Progenitor cell of endocrine pancreas (in vitro differentiated cells): ENCODE results near the gene LOXL4. TPM values are rescaled to one million over a fixed set of nuclear protein-coding genes. Genes with fewer than 3 reads are reported as not detected.

Experiments used
- DNase-seq: peaks from one replicate; pipeline ENCODE4 v3.0.0; 2021; ENCODE audit warnings: low spot score; ENCODE audit not compliant: unreplicated experiment
- H3K27ac Mint-ChIP-seq: 2 replicates; pipeline ENCODE4 v1.8.0; 2021; ENCODE audit warnings: mild to moderate bottlenecking, moderate library complexity, mixed read lengths
- H3K27me3 Mint-ChIP-seq: 2 replicates; pipeline ENCODE4 v1.8.0; 2021; ENCODE audit warnings: mixed read lengths
- H3K36me3 Mint-ChIP-seq: 2 replicates; pipeline ENCODE4 v1.8.0; 2022; ENCODE audit warnings: mixed read lengths; ENCODE audit not compliant: insufficient read depth
- H3K4me1 Mint-ChIP-seq: 2 replicates; pipeline ENCODE4 v1.8.0; 2021; ENCODE audit warnings: low read depth, mixed read lengths
- H3K4me3 Mint-ChIP-seq: 2 replicates; pipeline ENCODE4 v1.8.0; 2021; ENCODE audit warnings: low read depth, mild to moderate bottlenecking, moderate library complexity, mixed read lengths
- H3K9me3 Mint-ChIP-seq: 2 replicates; pipeline ENCODE4 v1.8.0; 2021; ENCODE audit warnings: low read depth, mixed read lengths
- CTCF ChIP-seq: fragments of 200-600 bp; sonication (generic); IDR thresholded peaks from one replicate; pipeline ENCODE4 v1.5.0; 2021; ENCODE audit warnings: antibody characterized with exemption, mild to moderate bottlenecking; ENCODE audit not compliant: unreplicated experiment
- total RNA-seq: library from RNA; stranded (reverse); gene quantifications from 2 replicates; pipeline ENCODE4 v1.2.1, GENCODE V29; 2021

Gene LOXL4
- total RNA-seq, 1 donor from 2014 or later: 3.7 TPM

GRCh38 chr10:98256692-98257091 lies 11.3 kb downstream of the LOXL4 start:
- Mint-ChIP-seq H3K9me3 (no peaks in the 10 kb centered on the region), H3K4me3 (no peak overlapping the region), H3K27me3 (no peaks in the 10 kb centered on the region), H3K27ac (no peak overlapping the region), H3K36me3 (no peaks in the 10 kb centered on the region), H3K4me1 (peaks cover 5% of the 10 kb centered on the region)
- DNase-seq: no peak
- TF ChIP-seq CTCF: no peak

GRCh38 chr10:98255146-98255877 lies 12.7 kb downstream of the LOXL4 start:
- Mint-ChIP-seq H3K27me3 (no peaks in the 10 kb centered on the region), H3K27ac (peak overlapping the region; percentile 44), H3K36me3 (peaks cover 2% of the 10 kb centered on the region), H3K4me1 (no peaks in the 10 kb centered on the region), H3K4me3 (no peak overlapping the region), H3K9me3 (no peaks in the 10 kb centered on the region)
- TF ChIP-seq CTCF: no peak
- no peak for DNase-seq

- no peak for TF ChIP-seq CTCF
- Mint-ChIP-seq H3K27me3 (no peaks in the 10 kb centered on the region), H3K36me3 (peaks cover 3% of the 10 kb centered on the region), H3K9me3 (no peaks in the 10 kb centered on the region), H3K4me3 (no peak overlapping the region), H3K27ac (no peak overlapping the region), H3K4me1 (peaks cover 4% of the 10 kb centered on the region)
- no peak for DNase-seq
Measured at GRCh38 chr10:98254234-98254974, 13.6 kb downstream of the LOXL4 start.

GRCh38 chr10:98253499-98253898 lies 14.5 kb downstream of the LOXL4 start:
- TF ChIP-seq CTCF: no peak
- Mint-ChIP-seq H3K27me3 (no peaks in the 10 kb centered on the region), H3K9me3 (no peaks in the 10 kb centered on the region), H3K27ac (no peak overlapping the region), H3K4me1 (peaks cover 10% of the 10 kb centered on the region), H3K36me3 (peaks cover 3% of the 10 kb centered on the region), H3K4me3 (no peak overlapping the region)
- DNase-seq: no peak

GRCh38 chr10:98252464-98252863 lies 15.5 kb downstream of the LOXL4 start:
- Mint-ChIP-seq H3K36me3 (peaks cover 4% of the 10 kb centered on the region), H3K4me1 (peaks cover 10% of the 10 kb centered on the region), H3K27ac (no peak overlapping the region), H3K4me3 (no peak overlapping the region), H3K27me3 (no peaks in the 10 kb centered on the region), H3K9me3 (no peaks in the 10 kb centered on the region)
- TF ChIP-seq CTCF: no peak
- no peak for DNase-seq
